Astrocyte of the cerebellum (primary cell): ENCODE data around the gene TOLLIP.
"Not testable (repeated sequence)": the region's sequence is repeated elsewhere in the genome, so short reads cannot be mapped to it uniquely, and the experiment has no call there.

Experiments used
- DNase-seq: peaks from one replicate; pipeline ENCODE4 v3.0.0-alpha.2; 2011; ENCODE audit warnings: low read depth
- H3K4me3 ChIP-seq: 2 replicates; pipeline ENCODE4 v1.5.1; 2011; ENCODE audit warnings: mild to moderate bottlenecking, low read depth, low read length, moderate library complexity
- CTCF ChIP-seq: IDR thresholded peaks from 2 replicates; pipeline ENCODE4 v1.5.1; 2012; ENCODE audit warnings: low read length, low read depth, moderate library complexity, mild to moderate bottlenecking; ENCODE audit errors: missing control alignments
- in situ Hi-C: cut with HindIII; loops from 2 replicates; pipeline ENCODE4 v1.10.0; 2017; ENCODE audit warnings: low sequenced_read_pairs

The TOLLIP gene

GRCh38 chr11:1342946-1343345 lies 33.5 kb upstream of the TOLLIP start:
- no peak for TF ChIP-seq CTCF
- no peak for DNase-seq
- H3K4me3 ChIP-seq, result no peak overlapping the region
- in situ Hi-C loops, result no loop called here

- no peak overlapping the region for H3K4me3 ChIP-seq
- no peak for TF ChIP-seq CTCF
- in situ Hi-C loops, result no loop called here
- DNase-seq, result no peak
Measured at GRCh38 chr11:1341928-1342524, 32.6 kb upstream of the TOLLIP start.

- DNase-seq, H3K4me3 ChIP-seq, in situ Hi-C loops: not testable (repeated sequence)
Measured at GRCh38 chr11:1341226-1341625, 31.8 kb upstream of the TOLLIP start.

- TF ChIP-seq CTCF, result no peak
- no peak overlapping the region for H3K4me3 ChIP-seq
- in situ Hi-C loops, result no loop called here
- DNase-seq, result no peak
Measured at GRCh38 chr11:1340111-1340510, 30.7 kb upstream of the TOLLIP start.

- no peak overlapping the region for H3K4me3 ChIP-seq
- DNase-seq, result no peak
- in situ Hi-C loops, result no loop called here
- no peak for TF ChIP-seq CTCF
Measured at GRCh38 chr11:1339066-1339675, 29.7 kb upstream of the TOLLIP start.

GRCh38 chr11:1338201-1339065 lies 29.0 kb upstream of the TOLLIP start:
- in situ Hi-C loops, result no loop called here

More at GRCh38 chr11:1338201-1339065, 29.0 kb upstream of the TOLLIP start:
- H3K4me3 ChIP-seq, result no peak overlapping the region
- TF ChIP-seq CTCF, result no peak
- DNase-seq, result no peak
